ENCODE results near the gene FBN2. TPM values are rescaled to one million over a fixed set of nuclear protein-coding genes. Genes with fewer than 3 reads are reported as not detected.

The FBN2 gene
- total and polyA plus RNA-seq, 11 donors = 7.4 to 28.0 (median 9.7) TPM

- H3K27me3 ChIP-seq = no peaks in the 10 kb centered on the region
- no peak for ATAC-seq
- TF ChIP-seq POLR2A (IDR thresholded peaks at IDR 0.05) = no peak
- intact Hi-C loops (cut with DNase I) = no loop called here
- no peak for DNase-seq
- no peak overlapping the region for H3K4me3 ChIP-seq
- H3K9me3 ChIP-seq = peaks cover 0 to 33% (median 15%) of the 10 kb centered on the region in 12 donors
- no peaks in the 10 kb centered on the region for H3K4me1 ChIP-seq
- H3K36me3 ChIP-seq = no peaks in the 10 kb centered on the region
- H3K27ac ChIP-seq = no peak overlapping the region
Measured at GRCh38 chr5:128549496-128549895, 11.5 kb upstream of the FBN2 start.

DNA sequence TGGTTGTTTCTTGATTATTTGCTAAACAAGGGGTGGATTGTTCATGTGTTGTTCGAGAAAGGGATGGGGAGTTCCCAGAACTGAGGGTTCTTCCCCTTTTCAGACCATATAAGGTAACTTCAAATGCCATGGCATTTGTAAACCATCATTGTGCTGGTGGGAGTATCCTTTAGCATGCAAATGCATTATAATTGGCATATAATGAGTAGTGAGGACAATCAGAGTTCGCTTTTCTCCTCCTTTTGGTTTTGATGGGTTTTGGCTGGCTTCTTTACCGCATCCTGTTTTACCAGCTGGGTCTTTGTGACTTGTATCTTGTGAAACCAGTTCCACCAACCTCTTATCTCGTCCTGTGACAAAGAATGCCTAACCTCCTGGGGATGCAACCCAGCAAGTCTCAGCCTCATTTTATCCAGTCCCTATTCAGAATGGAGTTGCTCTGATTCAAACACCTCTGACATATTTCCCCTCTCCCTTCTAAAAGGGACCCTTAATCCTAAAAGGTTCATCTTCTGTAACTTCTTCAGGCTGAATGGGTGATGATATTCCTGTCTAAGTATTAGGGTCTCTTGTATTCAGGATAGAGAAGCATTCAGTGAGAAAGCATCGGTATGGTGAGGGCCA is 8.7 kb upstream of the FBN2 start:
- no peaks in the 10 kb centered on the region for H3K36me3 ChIP-seq
- intact Hi-C loops (cut with DNase I) = no loop called here

DNA sequence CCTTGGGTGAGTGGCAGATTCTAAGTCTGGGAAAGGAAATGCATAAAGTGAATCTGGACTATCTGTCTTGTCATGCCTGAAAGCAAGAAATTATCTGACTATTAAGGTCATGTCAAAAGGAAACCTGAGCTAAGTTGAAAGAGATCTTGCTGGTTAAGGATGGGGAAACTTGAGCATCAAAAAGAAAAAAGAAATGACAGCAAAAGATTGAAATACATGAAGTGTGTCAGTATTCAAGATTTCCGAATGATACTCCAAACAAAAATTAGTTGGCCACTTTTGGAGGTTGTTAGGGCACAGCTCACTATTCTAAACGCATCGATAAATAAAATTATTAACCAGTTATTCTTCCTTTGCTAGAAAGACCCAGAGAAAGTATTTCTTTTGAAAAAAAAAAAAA is 3.3 kb upstream of the FBN2 start:
- intact Hi-C loops (cut with DNase I) = no loop called here
- DNase-seq = no peak
- Histone ChIP-seq H3K4me3 (no peak overlapping the region), H3K27me3 (peaks cover 0 to 26% (median 16%) of the 10 kb centered on the region in 9 donors), H3K9me3 (peaks cover 0 to 18% (median 5%) of the 10 kb centered on the region in 12 donors), H3K36me3 (no peaks in the 10 kb centered on the region), H3K4me1 (peaks cover 0 to 27% (median 5%) of the 10 kb centered on the region in 12 donors), H3K27ac (no peak overlapping the region)
- ATAC-seq = no peak
- 89 to 94% (median 93%) methylated on average over 3 of the region's 3 CpGs for WGBS, 4 donors
- TF ChIP-seq POLR2A (IDR thresholded peaks at IDR 0.05) (no peak), CTCF (IDR thresholded peaks at IDR 0.05) (no peak)

More for the DNA sequence above, 8.7 kb upstream of the FBN2 start:
- no peak for DNase-seq
- H3K4me1 ChIP-seq = no peaks in the 10 kb centered on the region
- H3K27ac ChIP-seq = no peak overlapping the region
- WGBS, 4 donors = 66 to 79% (median 69%) methylated on average over 5 of the region's 5 CpGs
- H3K4me3 ChIP-seq = no peak overlapping the region
- no peaks in the 10 kb centered on the region for H3K27me3 ChIP-seq
- peaks cover 0 to 18% (median 5%) of the 10 kb centered on the region in 12 donors for H3K9me3 ChIP-seq
- TF ChIP-seq POLR2A (IDR thresholded peaks at IDR 0.05) = no peak
- TF ChIP-seq CTCF (IDR thresholded peaks at IDR 0.05) = no peak
- ATAC-seq = no peak

DNA sequence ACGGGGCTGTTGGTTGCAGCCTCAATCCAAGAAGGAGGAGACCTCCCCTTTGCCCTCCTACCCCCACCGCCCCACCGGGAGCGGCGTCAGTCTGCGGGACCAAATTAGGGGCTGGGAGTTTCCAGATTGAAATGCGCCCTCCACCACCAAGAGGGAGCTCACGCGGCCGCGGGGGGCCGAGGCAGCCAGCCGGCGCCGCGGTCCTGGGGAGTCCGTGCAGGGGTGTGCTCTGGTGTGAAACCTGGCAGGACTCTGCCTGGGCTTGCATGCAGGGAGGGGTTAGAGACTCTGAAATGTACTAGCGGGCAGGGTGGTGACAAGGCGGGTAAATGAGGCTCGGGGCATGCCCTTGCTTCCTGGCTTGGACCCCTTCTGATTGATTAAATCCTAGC is 989 bp upstream of the FBN2 start:
- H3K36me3 ChIP-seq = no peaks in the 10 kb centered on the region
- TF ChIP-seq CTCF (IDR thresholded peaks at IDR 0.05) = no peak
- no peak for TF ChIP-seq POLR2A (IDR thresholded peaks at IDR 0.05)
- H3K9me3 ChIP-seq = peaks cover 0 to 10% (median 0%) of the 10 kb centered on the region in 12 donors
- 1 to 4% (median 3%) methylated on average over 9 to 20 of the region's 20 CpGs for WGBS, 4 donors
- peaks cover 0 to 47% (median 26%) of the 10 kb centered on the region in 9 donors for H3K27me3 ChIP-seq
- peak overlapping the region in 9 of 12 donors; percentile 23 to 86 (median 64) for H3K27ac ChIP-seq
- DNase-seq = peak in 3 of 5 donors; percentile 16 to 34 (median 29)
- peak; percentile 10 to 38 (median 29) for ATAC-seq
- peak overlapping the region; percentile 32 to 68 (median 60) for H3K4me3 ChIP-seq
- peaks cover 0 to 27% (median 5%) of the 10 kb centered on the region in 12 donors for H3K4me1 ChIP-seq
- intact Hi-C loops (cut with DNase I) = loop anchor here in 2 of 10 donors (5.0 to 10.0 kb wide), 2 partner anchors 303 to 306 kb away; no protein-coding TSS in a partner anchor

Data from heart left ventricle (tissue), 16 donors.